Ecto neural progenitor cell (in vitro differentiated cells): Measurements from ENCODE around the gene GALNT12.

Experiments used
- DNase-seq: peaks from one replicate; pipeline ENCODE4 v3.0.0-alpha.2; 2018; ENCODE audit warnings: low spot score

GALNT12 gene

DNA sequence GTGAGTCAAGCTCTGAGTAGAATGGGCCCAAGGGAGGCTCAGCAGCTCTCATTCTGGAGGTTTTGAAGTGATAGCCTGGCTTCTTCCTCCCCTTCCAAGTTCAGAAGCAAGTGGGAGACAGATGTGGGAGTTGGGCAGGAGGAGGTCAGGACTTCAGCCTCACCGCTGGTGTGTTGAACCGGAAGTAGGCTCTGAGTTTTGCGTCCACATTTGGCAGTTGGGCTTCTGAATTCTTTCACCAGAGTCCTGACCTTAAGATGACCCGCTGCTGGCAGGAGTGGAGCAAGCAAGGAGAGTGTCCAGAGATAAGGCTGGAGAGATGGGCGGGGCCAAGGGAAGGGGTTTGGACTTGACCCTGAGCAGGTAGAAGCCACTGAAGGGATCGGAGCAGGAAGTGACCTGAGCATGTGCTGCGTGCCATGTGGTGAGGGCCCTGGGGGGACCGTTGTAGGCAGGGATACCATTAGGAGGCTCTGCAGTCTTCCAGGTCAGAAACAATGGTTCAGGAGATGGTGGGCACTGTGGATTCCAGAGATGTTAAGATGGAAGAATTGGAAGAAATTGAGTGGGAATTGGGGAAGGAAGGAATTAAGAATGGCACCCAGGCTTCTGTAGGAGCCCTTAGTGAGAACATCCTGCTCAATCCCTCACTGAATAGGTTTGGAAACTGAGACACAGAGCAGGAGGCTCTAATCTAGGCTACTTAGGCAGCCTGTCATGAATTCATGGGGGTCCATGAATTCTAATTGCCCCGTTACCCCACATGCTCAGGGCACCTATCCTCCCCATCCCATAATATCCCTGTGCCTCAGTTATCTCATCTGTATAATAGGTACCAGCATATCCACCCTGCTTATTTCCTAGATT, 25.9 kb downstream of the GALNT12 start:
- DNase-seq = no peak

DNA sequence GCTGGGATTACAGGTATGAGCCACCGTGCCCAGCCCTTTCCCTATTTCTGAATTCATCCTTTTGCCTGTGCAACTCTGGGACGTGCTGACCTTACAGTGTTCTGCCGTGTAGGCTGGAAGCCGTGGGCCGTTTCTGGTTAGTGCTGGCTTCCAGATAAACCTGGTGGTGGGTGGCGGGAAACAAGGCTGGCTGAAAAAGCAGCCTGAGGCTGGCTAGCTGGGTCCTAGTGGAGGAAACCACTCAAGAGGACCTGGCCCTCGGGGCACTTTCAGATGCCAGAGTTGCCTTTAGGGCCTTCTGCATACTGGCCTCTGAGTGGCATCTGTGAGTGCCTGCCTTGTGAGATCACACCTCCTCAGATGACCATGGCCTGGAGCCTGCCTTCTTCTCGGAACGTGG, 26.9 kb downstream of the GALNT12 start:
- no peak for DNase-seq

DNA sequence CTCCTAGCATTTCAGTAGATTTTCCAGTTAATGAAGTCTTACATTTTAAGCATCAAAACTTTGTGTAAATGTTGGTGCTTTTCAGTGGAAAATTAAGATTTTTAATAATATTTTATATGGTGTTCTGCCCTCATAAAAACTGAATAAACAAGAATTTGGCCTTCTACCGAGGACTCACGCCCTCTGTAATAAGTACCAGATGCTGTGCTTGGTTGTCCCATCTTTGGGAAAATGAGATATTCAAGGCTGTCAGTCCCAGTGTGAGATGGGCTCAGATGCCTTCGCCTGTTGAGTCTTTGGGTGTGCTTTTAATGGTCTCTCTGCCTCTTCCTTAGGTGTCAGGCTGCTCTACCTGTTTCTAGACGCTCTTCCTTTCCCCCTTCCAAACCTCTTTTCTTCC, 28.7 kb downstream of the GALNT12 start:
- no peak for DNase-seq

DNA sequence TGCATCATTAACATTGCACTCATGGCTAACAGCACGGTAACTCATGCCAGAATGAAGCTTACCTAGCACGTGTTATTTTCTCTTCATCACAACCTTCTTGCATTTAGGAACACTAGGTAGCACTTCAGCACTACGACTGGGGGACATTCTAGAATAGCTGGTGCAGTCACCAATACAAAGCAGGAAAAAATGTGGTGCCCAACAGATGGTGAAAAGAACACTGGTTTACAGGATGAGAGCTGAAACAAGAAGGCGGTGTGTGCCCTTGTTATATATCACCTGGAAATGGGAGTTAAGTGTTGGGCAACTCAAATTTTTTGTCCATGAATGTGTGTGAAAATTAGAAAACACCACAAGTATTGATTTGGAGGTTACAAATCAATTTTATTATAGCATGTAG, 30.0 kb downstream of the GALNT12 start:
- no peak for DNase-seq

DNA sequence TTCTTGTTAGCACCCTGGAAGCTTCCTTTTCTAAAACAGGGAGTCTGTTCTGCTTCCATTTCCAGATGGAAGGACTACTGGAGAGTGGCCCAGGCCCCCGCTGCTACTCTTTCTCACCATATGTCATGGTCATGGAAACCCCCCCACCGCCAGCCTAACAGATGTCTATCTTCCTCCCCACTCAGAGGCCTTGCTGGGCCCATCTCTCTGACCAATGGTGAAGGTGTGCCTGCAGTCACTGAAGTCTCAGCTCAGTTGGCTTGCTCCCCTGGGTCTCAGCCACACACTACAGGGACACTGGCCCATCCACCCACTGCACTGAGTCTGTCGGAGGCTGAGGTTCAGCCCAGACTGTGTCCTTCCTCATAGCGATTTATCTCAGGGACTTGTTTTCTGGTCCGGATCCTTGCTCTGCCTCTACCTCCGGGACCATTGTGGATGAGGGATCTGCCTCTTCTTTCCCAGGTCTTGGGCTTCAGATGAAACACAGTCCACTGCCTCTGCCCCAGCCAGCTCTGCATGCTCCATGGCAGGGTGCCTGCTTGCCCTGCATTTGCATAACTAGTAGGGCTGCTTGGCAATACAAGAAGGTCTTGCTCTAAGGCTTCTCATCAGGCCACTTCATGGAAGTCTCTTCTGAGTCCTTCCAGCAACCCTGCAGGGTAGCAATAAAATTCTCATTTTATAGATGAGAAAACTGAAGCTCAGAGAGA, 30.8 kb downstream of the GALNT12 start:
- no peak for DNase-seq

DNA sequence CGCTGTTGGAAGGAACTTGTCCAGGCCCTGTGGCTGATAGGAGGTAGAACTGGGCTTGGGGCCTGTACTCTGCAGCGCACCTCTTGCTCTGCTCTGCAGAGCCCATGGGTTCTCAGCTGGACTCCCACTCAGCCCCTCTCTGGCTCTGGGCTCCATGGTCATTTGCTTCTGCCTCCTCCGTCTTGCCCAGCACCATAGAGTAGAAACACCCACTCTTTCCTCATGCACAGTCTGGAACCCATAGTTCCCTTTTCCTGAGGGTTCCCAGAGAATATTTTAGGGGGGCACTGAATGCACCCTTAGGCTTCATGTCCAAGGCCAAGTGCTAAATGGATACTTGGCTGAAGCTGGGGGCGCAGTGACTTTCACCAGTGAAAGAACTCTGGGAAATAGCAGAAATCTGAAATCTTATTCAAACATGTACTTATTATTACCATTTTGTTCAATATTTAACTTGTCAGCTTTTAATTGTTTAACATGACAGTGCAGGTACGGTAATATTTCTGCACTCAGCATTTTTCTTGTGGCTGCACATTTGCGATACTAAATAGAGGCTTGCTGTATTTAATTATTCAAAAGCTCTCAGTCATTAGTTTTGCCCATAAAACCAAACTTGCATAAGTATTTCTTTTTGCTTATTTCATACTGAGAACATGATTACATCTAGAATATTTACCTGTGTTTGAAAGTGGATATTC, 31.5 kb downstream of the GALNT12 start:
- DNase-seq = no peak

DNA sequence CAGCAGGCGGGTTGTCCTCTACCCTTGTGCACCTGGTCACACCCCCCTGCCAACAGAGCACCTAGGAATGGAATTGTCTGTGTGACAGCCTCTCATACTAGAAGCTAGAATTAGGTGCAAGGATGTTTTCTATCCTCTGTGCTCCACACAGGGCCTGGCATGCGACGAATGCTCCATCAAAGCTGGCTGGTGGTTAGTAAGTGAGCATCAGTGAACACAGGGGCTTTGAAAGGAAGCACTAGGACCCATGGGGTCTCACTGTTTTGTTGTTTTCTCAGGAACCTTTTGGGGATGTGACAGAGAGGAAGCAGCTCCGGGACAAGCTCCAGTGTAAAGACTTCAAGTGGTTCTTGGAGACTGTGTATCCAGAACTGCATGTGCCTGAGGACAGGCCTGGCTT, 32.3 kb downstream of the GALNT12 start:
- no peak for DNase-seq

DNA sequence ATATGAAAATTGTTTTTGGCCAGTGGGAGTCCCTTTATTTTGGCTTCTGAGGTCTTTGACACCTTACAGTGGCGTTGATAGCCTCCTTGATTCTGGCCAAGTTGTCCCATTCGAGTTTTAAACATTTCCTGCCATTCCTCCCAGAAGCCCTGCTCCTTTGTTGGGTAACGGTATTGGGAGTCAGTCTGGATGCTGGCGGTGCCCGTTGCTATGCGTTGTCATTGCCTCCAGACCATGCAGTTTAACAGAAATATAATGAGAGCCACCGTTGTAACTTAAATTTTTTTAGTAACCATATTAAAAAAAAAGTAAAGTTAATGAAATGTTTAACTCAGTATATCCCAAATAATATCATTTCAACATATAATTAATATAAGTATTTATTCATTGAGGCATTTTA, 35.0 kb downstream of the GALNT12 start:
- no peak for DNase-seq

DNA sequence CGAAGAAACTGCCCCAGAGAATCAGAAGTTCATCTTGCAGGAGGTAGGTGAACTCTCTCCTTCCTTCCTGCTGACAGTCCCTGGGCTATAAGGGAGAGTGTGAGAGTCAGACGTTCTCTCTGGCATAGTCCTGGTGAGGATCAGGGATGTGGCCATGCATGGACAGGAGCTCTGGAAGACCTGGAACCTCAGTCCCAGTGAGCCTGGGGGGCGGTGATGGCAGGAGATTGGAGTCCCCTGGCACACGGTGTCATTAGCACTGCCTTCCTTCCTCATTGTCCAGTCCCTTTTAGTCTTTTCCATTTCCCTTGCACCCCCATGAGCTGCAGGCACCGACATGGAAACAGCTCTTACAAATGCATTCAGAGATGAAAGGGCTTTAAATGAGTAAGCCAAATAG, 38.6 kb downstream of the GALNT12 start:
- DNase-seq = no peak

DNA sequence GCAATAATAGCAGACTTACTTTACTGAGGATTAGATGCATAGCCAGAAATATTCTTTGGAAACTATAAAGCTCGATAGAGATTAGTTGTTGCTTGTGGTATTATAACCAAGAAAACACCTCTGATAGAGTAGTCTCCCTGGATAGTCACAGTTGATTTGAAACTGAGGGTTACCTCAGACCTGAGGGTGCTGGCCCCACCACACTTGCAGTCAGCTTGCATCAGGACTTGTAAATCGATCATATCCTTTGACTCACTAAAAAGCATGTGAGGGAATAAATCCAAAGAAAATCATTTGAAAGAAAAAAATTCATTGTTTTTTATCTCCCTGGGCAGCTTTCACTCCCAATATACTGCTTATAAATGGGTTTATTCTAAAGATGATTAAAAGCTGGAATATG, 39.4 kb downstream of the GALNT12 start:
- no peak for DNase-seq

DNA sequence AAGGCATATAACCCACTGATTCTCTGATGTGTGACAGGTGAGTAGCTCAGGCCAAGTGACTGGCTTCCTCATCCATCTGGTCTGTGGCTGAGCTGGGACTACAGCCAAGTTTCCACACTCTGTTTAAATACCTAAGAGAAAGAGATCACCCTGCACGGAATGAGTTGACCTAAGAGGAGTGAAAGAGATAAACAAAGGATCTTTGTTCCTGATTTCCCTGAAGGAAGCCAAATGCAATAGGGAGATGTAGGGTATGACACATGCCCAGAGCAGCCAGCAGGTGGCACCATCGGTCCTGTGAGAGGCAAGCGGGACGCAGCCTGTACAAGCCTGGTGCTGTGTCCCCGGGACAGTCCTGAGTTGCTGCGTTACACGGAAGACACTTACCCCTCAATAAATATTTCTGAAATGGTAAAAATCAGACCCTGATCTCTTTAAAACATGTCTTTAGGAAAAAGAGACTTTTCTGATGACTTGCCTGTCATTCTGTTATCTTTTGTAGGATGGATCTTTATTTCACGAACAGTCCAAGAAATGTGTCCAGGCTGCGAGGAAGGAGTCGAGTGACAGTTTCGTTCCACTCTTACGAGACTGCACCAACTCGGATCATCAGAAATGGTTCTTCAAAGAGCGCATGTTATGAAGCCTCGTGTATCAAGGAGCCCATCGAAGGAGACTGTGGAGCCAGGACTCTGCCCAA, 41.1 kb downstream of the GALNT12 start:
- DNase-seq = peak; percentile 88

DNA sequence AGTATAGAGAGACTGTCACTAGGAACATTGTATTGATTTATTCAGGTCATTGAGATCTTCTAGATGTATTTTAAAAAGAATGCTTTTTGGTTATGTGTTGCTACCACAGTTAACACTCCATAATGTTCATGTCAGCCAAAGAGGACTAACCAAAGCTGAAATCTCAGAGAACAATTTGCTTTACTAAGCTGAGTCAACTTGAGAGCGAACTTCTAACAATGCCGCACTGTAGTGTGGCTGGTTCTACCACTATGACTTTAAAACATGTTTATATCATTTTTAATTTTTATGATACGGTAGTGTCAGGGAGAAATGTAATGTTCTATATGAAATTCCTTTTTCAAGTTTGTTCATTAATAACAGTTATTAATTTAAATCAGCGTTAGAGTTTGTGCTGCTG, 42.1 kb downstream of the GALNT12 start:
- DNase-seq = no peak

DNA sequence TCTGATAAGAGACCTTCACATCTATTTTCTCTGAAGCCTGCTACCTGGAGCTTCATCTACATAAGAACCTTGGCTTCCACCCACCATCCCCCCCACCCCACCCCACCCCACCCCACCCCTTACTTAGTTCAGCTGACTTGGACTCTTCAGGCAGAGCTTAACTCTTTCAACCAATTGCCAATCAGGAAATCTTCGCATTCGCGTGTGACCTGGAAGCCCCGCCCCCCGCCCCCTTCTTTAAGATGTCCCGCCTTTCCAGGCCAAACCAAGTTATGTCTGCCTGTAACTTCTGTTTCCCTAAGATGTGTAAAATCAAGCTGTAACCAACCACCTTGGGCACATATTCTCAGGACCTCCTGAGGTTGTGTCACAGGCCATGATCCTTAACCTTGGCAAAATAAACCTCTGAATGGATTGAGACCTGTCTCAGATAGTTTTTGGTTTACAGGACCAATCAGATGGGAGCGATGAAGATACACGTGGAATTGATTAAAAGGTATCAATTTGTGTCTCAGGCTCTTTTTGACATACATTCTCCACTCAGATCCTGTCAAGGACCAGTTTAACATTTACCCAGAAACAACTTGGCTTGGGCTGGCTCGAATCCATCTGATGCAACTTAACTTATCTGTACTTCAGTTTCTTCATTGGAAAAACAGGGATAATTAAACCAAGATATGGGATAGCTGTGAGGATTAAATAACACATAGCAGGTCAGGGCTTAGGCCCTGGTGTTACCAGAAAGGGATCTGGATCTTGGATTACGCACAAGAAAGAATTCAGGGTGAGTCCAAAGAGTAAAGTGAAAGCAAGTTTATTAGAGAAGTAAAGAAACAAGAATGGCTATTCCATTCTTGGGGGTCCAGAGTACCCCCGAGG, 43.6 kb downstream of the GALNT12 start:
- no peak for DNase-seq

DNA sequence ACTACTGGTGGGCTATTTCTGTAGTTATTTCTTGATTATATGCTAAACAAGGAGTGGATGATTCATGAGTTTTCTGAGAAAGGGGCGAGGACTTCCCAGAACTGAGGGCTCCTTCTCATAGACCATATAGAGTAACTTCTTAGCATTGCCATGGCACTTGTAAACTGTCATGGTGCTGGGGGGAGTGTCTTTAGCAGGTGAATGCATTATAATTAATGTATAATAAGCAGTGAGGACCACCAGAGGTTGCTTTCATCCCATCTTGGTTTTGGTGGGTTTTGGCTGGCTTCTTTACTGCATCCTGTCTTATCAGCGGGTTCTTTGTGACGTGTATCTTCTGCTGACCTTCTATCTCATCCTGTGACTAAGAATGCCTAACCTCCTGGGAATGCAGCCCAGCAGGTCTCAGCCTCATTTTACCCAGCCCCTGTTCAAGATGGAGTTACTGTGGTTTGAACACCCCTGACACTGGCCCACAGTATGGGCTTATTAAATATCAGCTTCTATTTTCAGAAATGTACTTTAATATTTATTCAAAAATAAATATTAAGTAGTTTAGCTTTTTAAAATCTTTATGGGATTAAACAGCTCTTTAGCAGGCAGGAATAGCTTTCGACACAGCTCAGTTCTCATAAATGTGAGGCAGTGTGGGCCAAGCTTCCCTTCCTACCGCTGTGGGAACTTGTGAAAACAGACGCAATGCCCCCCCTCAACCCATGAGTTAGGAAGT, 44.4 kb downstream of the GALNT12 start:
- DNase-seq = no peak

DNA sequence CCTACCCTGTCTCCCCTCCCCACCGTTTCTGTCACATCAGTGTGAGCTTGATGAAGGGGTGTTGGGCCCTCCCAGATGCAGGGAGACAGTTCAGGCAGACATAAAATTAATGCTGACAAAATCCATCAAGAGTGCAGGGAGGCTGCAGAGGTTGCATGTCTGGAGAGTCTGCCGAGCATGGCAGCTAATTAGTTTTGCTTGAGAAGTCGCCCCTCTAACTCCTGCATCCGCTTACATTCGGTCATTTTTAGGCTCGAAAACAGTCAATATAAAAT, 44.9 kb downstream of the GALNT12 start:
- no peak for DNase-seq

DNA sequence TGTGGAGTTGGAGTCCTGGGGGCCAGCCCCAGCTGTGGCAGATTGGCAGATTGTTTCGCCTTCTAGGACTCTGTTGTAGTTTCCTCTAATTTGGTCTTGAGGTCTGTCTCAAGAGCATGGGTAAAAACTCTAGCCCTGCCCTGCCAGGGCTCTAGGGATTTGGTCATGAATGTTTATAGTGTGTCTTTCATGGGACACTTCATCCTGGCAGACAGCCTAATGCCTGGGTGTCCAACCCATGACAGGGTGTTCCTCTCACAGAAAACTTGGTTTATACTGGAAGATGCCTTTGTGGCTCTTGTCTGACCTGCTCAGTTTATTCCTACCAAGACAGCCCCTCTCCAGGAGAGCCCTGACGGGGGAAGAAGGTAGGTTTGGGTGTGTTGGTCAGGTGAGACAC, 45.5 kb downstream of the GALNT12 start:
- DNase-seq = no peak

DNA sequence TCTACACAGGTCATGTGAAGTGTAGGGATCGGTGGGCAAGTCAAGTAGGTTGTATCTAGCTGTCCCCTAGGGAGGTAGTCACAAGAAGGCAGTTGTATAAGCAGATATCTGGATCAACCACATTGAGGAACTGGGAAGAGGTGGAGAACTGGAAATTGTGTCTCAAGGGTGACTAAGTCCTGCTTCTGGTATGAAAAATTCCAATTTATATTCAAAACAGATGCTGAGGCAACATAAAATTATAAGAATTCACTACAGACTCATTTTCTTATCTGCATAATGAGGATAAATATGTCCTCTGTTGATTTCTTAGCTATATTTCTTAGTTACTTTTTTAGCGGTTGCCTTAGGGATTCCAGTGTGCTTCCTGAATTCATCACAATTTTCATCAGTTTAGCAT, 46.8 kb downstream of the GALNT12 start:
- no peak for DNase-seq

DNA sequence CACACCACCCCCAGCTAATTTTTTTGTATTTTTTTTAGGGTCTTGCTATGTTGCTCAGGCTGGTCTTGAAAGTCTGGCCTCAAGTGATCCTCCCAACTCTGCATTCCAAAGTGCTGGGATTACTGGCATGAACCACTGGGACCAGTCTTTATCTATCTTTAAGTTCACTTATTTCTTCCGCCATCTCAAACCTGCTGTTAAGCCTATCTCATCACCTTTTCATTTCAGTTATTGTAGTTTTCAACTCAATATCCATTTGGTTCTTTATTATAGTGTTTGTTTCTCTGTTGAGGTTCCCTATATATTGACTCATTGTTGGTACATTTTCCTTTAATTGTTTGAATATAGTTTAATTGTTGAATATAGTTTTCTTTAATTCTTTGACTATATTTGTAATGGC, 48.1 kb downstream of the GALNT12 start:
- DNase-seq = no peak

DNA sequence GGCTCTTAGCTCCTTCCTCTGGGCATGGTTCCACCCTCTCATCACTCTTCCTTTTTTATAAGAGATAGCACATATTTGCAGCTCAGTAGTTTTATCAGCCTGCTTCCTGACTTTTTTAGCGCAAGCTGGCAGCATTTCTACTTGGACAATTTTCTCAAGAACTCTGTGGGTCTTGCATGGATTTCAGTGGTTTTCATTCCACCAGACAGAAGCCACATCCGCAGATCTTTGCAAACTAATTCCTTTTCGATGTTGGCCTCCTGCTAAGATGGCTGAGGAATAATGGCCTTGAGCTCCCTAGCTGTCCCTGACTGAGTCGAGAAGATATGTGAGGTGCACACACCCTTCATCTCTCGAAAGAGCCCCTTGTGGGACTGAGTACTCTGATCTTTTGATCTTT, 49.5 kb downstream of the GALNT12 start:
- no peak for DNase-seq

DNA sequence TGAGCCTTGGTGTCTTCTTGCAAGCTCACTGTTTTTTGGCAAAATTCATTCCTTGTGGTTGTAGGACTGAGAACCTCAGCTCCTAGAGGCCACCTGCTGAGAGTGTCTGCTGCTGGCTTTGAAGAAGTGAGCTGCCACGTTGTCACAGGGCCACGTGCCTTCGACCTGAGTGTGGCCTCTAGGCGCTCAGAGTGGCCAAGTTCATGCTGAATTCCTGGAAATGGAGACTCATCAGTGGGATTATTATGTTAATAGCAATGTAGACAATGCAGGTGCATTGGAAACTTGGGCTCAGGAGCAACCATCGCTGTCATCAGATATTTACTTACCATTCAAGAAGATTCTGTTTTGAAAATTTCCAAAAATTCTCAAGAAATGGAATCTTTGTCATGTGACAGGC, 52.5 kb downstream of the GALNT12 start:
- DNase-seq = no peak

DNA sequence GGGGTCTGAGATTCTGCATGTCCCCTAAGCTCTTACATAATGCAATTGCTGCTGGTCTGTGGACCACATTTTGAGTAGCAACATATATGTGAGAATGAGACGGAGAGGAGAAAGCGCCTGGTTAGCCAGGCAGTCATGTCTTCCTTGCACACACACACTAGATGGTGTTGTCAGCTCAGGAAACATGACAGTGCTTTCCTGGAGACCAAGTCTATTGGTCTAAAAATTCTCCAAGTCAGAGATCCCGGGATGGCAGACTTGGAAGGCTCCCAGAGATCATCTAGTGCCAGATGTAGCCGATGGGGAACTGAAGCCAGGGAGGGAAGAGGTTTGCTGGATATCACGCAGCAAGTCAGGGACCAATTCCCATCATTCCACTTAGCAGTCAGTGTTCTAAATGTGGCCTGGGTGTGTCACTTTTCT, 53.4 kb downstream of the GALNT12 start:
- no peak for DNase-seq
